AG04450 (cell line): ENCODE measurements around the gene CSF3R. TPM values are rescaled to one million over a fixed set of nuclear protein-coding genes. Genes with fewer than 3 reads are reported as not detected.
A peak's percentile ranks its signal among the peaks of the same experiment; 100 is the strongest.

Source experiments
- CTCF ChIA-PET: fragments of 300-600, 350-600 bp; formaldehyde crosslinking; extraction: SDS; loops from one replicate; lab custom pipeline; 2022; ENCODE audit warnings: antibody characterized with exemption, inconsistent platforms; lab: Charles Lee
- POLR2A ChIA-PET: fragments of 350-600 bp; formaldehyde crosslinking; extraction: SDS; loops from one replicate; lab custom pipeline; 2021; ENCODE audit warnings: antibody characterized with exemption, inconsistent platforms; lab: Yijun Ruan, JAX
- DNase-seq: peaks from one replicate; pipeline ENCODE4 v3.0.0-alpha.2; 2011; ENCODE audit warnings: low read depth, low spot score
- H3K27ac ChIP-seq: one replicate; pipeline ENCODE4 v1.5.1; 2012; ENCODE audit warnings: low read depth, low read length, control low read depth
- H3K27me3 ChIP-seq: one replicate; pipeline ENCODE4 v1.6.0; 2012; ENCODE audit warnings: low read length; ENCODE audit not compliant: control insufficient read depth, insufficient read depth
- H3K4me3 ChIP-seq: 2 replicates; pipeline ENCODE4 v1.5.1; 2011; ENCODE audit warnings: mild to moderate bottlenecking, low read depth, low read length, control low read depth
- H3K9me3 ChIP-seq: 2 replicates; pipeline ENCODE4 v1.5.1; 2012; ENCODE audit warnings: low read length; ENCODE audit not compliant: control insufficient read depth, insufficient read depth
- CTCF ChIP-seq: IDR thresholded peaks from 2 replicates; pipeline ENCODE4 v1.5.1; 2011; ENCODE audit warnings: low read depth, low read length, control low read depth, inconsistent platforms
- polyA plus RNA-seq: library from polyadenylated mRNA; depleted of rRNA; stranded (reverse); fragments of >200 nt; gene quantifications from 2 replicates; pipeline ENCODE4 v1.2.3, GENCODE V29; 2011

Gene CSF3R
- polyA plus RNA-seq, 1 experiment, result not detected

DNA sequence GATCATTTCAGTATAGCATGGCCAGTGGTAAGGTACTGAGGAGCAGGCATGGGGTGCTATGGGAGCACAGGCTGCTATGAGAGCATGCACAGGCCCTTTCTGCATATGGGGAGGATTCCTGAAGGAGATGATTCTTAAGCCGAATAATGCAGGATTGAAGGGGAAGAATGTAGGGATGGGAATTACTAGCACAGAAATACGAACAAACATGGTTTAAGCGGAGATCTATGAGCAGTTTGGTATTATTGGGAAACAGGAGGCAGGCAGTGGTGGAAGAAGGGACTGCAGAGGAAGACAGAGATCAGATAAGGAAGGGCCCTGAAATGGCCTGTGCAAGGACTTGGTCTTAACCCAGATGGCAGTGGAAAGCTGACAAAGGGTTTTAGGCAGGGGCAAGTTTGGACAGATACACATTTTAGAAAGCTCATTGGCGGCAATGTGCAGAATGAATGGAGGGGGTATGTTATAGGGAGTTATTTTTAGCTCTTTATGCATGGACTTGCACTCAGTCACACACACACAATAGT is 34.1 kb downstream of the CSF3R start:
- ChIA-PET POLR2A (no interaction called here), CTCF (interaction anchor here (0.5 kb wide), 1 partner anchor 348 kb away, joined by 9 read pairs; no protein-coding TSS in a partner anchor)
- Histone ChIP-seq H3K27me3 (no peaks in the 10 kb centered on the region), H3K9me3 (no peaks in the 10 kb centered on the region), H3K4me3 (no peak overlapping the region), H3K27ac (no peak overlapping the region)
- no peak for TF ChIP-seq CTCF
- no peak for DNase-seq

DNA sequence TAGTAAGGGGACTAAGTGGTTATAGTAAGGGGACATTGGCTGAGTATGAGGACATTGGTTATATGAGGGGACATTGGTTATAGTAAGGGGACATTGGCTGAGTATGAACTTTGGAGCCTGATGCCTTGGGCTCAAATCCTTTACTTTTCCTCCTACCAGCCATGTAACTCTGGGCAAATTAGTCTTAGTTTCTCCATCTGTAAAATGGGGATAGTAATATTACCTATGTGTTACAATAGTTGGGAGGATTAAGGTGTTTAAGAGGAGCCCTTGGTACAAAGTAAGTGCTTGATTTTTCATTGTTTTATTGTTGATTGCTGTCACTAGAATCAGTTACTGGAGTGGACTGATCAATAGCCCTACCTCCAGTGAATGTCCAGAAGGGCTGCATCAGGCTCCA is 35.3 kb downstream of the CSF3R start:
- Histone ChIP-seq H3K4me3 (no peak overlapping the region), H3K9me3 (no peaks in the 10 kb centered on the region), H3K27me3 (no peaks in the 10 kb centered on the region), H3K27ac (no peak overlapping the region)
- ChIA-PET CTCF (no interaction called here), POLR2A (no interaction called here)
- no peak for TF ChIP-seq CTCF
- no peak for DNase-seq

DNA sequence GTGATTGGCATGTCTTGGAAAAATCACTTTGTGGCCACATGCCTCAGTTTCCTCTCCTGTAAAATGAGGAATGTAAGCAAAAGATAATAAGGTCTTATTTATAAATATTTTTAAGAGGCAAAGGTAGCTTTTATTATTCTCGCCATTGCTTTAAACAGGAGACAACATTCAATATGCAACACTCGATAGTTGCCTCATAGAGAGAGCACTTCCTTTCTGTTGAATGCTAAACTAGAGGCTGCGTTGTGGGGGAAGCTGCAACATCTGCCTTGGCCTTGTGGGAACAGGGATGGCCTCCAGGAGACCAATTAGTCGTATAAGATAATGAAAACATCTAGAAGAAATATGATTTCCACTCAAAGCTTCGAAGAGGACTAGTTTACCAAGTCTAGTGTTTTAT is 36.0 kb downstream of the CSF3R start:
- DNase-seq, result no peak
- ChIA-PET CTCF (no interaction called here), POLR2A (no interaction called here)
- Histone ChIP-seq H3K9me3 (no peaks in the 10 kb centered on the region), H3K27ac (no peak overlapping the region), H3K27me3 (no peaks in the 10 kb centered on the region), H3K4me3 (no peak overlapping the region)
- TF ChIP-seq CTCF, result no peak

- Histone ChIP-seq H3K4me3 (no peak overlapping the region), H3K27ac (no peak overlapping the region), H3K9me3 (no peaks in the 10 kb centered on the region), H3K27me3 (no peaks in the 10 kb centered on the region)
- CTCF ChIA-PET, result no interaction called here
- TF ChIP-seq CTCF, result peak; percentile 26
- no peak for DNase-seq
- POLR2A ChIA-PET, result no interaction called here
These were observed 36.4 kb downstream of the CSF3R start for GRCh38 chr1:36446271-36446670.

DNA sequence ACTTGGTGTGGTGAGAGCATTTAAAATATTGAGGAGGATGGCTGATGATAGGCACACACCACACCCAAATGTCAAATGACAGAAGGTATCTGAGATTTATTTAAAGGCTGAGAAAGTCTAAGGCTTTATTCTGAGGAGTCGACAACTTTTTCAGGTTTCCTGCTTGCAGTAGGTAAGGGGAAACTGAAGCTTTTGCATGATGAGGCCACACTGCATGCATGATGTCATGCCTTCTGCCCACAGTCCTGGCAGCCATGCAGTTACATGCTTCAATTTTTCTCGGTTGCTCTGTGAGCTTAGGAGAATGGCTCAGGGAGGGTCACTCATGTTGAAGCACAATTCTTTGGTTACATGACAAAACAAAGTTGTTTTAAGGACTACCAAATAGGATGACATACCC is 39.4 kb downstream of the CSF3R start:
- POLR2A ChIA-PET, result no interaction called here
- H3K27me3 ChIP-seq, result no peaks in the 10 kb centered on the region
- CTCF ChIA-PET, result interaction anchor here (1.6 kb wide), 1 partner anchor 23 kb away, joined by 3 read pairs; no protein-coding TSS in a partner anchor
- no peaks in the 10 kb centered on the region for H3K9me3 ChIP-seq
- TF ChIP-seq CTCF, result no peak
- H3K4me3 ChIP-seq, result no peak overlapping the region
- H3K27ac ChIP-seq, result no peak overlapping the region
- no peak for DNase-seq
